HL-60/S4 treated with phorbol 12-myristate 13-acetate at 8.2 ng/mL for 4 days and 3 days (cell line): ENCODE measurements around the gene SIGLEC7.

Source experiments
- in situ Hi-C: fragments of 300-500 bp; cut with MboI; formaldehyde crosslinking; loops from 2 replicates; pipeline ENCODE4 v1.15.0; 2022; ENCODE audit warnings: low sequenced_read_pairs

SIGLEC7 gene

GRCh38 chr19:51142119-51142518 lies at the start of gene SIGLEC7:
Gene SIGLEC7 (plus strand): TSS chr19:51142301. CDS start chr19:51142370, 69 bp downstream.
- in situ Hi-C loops = no loop called here

GRCh38 chr19:51093101-51093500 lies 49.0 kb upstream of the SIGLEC7 start:
- in situ Hi-C loops = no loop called here

- in situ Hi-C loops = no loop called here
Observed at GRCh38 chr19:51093510-51094345, 48.4 kb upstream of the SIGLEC7 start.

- in situ Hi-C loops = no loop called here
Observed at GRCh38 chr19:51094696-51095279, 47.3 kb upstream of the SIGLEC7 start.

- in situ Hi-C loops = no loop called here
Observed at GRCh38 chr19:51096473-51097165, 45.5 kb upstream of the SIGLEC7 start.

- in situ Hi-C loops = no loop called here
Observed at GRCh38 chr19:51097166-51097738, 44.8 kb upstream of the SIGLEC7 start.

GRCh38 chr19:51097796-51098195 lies 44.3 kb upstream of the SIGLEC7 start:
- in situ Hi-C loops = no loop called here

- in situ Hi-C loops = no loop called here
Observed at GRCh38 chr19:51098365-51099046, 43.6 kb upstream of the SIGLEC7 start.

GRCh38 chr19:51099047-51099382 lies 43.1 kb upstream of the SIGLEC7 start:
- in situ Hi-C loops = no loop called here

GRCh38 chr19:51100601-51101000 lies 41.5 kb upstream of the SIGLEC7 start:
- in situ Hi-C loops = no loop called here

- in situ Hi-C loops = no loop called here
Observed at GRCh38 chr19:51101171-51101865, 40.8 kb upstream of the SIGLEC7 start.

GRCh38 chr19:51102991-51103390 lies 39.1 kb upstream of the SIGLEC7 start:
- in situ Hi-C loops = no loop called here

- in situ Hi-C loops = no loop called here
Observed at GRCh38 chr19:51103926-51104341, 38.2 kb upstream of the SIGLEC7 start.

GRCh38 chr19:51107406-51108065 lies 34.6 kb upstream of the SIGLEC7 start:
- in situ Hi-C loops = no loop called here

- in situ Hi-C loops = no loop called here
Observed at GRCh38 chr19:51108066-51108804, 33.9 kb upstream of the SIGLEC7 start, which contains the start of gene CTU1. Gene CTU1 (minus strand): TSS chr19:51108409. CDS start chr19:51104569, 3,840 bp downstream.

GRCh38 chr19:51108805-51109146 lies 33.3 kb upstream of the SIGLEC7 start:
- in situ Hi-C loops = no loop called here

GRCh38 chr19:51110666-51110971 lies 31.5 kb upstream of the SIGLEC7 start:
- in situ Hi-C loops = no loop called here

- in situ Hi-C loops = no loop called here
Observed at GRCh38 chr19:51111606-51112005, 30.5 kb upstream of the SIGLEC7 start.

GRCh38 chr19:51114087-51114729 lies 27.9 kb upstream of the SIGLEC7 start:
- in situ Hi-C loops = no loop called here
